T-helper 1 cell (primary cell): ENCODE data around the gene CLCNKB.

ENCODE experiments used
- DNase-seq, 5 donors: peaks; one replicate each; pipeline ENCODE4 v3.0.0-alpha.2; 2012 to 2020

Gene CLCNKB

DNA sequence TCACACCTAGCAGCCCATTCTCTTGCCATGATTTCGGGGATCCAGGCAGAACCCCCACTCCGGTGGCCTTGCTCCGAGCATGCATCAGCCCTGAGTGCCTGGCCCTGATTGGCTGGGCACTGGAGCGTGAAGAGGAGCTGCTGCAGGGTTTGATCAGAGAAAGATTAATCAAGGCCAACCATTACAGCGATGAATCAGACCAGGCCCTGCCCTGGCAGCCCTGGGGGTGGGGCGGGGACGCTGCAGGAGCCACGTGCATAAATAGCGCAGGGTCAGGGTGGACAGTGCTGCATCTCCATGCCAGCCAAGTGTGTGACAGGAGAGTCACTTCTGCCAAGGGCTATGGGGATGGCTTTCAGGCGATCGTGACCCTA is 33.3 kb downstream of the CLCNKB start:
- DNase-seq = no peak

DNA sequence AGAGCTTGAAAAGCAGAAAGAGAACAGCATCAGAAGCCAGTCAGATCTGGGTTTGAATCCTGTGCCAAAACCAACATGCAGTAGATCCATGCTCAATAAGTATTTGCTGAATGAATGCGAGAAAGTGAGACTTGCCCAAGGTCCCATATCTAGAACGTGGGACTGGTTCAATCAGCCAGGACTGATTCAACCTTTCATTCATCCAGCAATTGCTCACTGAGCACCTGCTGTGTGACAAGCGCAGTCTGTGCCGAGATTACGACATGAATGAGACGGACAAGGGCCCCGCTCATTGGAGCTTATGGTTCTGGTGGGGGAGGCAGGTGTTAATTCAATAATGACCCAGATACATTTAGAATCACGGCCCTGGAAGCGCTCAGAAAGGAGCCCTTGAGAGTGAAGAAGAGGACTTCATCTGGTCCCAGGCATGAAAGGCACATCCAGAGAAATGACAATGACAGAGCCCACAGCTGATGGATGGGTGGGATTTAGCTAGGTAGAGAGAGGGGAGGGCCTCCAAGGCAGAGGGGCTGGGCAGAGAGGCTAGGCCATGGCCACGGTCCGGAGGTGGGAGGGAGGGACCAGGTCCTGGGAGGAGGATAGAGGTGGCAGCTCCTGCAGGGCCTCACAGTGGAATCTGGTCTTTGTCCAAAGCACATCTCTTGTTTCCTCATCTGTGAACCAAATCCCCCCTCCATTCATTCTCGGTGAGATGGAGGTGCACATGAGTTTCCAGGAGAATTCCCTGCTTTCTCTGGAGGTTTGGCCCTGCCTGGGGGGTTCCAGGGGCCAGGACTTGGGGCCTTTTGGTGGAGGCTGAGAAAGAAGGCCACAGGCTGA is 34.0 kb downstream of the CLCNKB start:
- DNase-seq = no peak

DNA sequence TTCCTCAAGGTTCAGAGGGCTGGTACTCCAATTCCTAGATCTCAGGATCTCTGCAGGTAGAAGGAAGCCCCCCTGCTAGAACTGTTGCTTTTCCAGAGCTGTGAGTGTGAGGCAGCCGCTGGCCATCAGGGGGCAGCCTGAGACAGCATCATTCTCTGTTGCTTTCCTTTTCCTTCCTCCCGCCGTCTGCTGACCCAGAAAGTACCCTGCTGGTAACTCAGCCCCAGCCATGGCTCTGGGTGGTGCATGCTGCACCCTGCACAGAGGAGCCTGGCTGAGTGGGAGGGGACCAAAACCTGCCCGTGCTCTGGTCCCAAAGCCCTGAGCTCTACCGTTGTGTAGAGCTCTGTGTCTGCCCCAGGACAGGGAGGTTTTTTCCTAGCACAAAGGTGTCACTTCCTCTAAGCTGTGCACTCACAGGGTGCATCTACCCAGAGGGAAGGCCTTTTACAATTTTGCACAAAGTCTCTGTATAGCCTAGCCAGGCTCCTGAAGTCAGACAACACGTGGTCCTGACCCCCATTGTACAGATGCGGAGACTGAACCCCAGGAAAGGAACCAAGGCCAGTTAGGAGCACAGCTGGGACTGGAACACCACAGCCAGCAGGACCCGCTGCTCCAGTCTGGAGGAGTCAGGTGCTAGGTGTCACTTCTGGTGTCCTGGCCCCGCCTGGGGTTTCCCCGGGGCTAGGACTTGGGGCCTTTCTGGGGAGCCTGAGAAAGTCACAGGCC is 35.5 kb downstream of the CLCNKB start:
- DNase-seq = peak; percentile 36 to 73 (median 59)

DNA sequence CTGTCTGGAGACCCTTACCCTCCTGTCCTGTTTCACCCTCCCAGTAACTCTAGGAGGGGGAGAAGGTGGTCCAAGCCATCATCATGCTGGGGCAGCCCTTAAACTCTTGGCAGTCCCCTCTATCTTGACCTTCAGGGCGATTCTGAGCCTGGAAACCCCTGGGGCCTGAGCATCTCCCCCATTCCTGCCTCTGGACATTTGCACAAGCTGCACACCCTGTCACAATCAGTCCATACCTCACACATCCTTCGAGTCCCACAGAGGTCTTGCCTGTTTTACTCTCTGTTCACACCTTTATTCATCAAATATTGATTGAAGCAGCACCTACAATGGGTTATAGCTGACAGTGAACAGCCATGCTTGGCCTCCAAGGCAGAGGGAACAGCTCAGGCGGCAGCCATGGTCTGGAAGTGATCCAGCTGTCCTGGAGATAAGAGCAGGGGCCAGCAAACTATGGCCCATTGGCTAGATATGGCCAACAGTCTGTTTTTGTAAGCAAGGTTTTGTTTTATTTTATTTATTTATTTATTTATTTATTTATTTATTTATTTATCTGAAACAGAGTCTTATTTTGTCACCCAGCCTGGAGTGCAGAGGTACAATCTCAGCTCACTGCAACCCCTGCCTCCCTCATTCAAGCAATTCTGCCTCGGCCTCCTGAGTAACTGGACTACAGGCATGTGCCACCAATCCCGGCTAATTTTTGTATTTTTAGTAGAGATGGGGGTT is 37.0 kb downstream of the CLCNKB start:
- no peak for DNase-seq

DNA sequence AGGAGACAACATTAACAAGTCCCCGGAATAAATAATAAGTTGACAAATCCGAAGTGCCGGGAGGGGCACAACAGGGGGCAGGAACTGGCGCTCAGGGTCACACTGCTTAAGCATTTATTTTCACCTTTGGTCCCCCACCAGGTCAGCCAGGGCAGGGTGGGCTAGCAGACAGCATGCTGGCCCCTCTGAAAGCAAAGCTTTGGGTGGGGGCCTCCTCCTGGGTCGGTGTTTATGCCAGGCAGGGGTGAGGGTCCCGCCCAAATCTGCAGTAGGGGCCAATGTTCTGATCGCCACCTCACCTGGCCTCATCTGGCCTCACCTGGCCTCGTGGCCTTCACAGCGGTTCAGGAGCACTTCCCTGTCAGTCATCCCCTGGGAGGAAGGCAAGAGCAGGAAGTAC is 38.1 kb downstream of the CLCNKB start:
- no peak for DNase-seq

DNA sequence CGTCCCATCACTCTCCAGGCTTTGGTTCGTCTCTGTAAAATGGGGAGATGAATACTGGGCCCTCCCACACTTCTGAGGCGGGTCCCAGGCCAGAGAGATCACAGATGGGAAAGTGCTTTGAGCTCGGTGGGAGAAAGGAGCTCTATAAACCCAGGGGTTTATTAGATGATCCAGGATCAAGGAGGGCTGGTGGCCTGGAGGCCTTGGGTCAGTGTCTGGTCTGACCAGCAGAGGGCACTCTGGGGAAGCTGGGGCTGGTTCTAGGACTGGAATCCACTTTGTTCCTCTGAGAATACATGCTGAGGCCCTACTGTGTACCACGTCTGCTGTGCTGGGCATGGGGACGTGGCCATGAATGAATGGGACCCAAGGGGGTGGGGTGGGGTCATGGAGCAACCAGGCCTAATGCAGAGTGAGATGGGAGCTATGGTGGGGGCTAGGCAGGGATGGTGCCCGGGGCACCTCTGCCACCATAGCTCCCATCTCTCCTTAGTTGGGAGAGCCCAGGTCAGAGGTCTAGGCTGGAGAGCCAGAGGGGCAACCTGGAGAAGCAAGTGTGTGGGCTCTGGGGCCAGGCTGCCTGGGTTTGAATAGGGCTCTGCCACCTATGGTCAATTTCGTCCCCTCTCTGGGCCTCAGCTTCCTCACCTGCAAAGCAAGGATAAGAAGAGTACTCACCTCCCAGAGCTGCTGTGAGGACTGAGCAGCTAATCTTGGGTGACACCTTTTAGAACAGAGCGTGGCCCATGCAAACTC is 38.9 kb downstream of the CLCNKB start:
- peak in 4 of 5 donors; percentile 35 to 50 (median 41) for DNase-seq

DNA sequence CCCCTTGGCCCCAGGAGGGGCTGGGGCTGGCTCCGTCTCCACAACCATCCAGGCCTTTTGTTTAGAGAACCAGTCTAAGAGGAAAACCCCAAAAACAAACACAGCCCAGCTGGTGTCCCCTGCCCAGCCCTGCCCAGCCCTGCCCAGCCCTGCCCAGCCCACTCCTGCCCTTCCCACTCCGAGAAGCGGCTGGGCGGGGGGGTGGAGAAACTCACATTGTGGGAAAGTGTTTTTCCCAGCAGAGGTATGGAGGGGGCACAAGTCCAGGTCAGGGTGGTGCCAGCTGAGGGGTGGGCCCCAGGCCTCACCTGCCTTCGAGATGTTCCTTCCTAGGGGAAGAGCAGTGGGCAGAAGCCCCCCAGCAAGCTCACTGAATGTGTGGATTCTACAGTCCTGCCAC is 39.9 kb downstream of the CLCNKB start:
- DNase-seq = no peak

DNA sequence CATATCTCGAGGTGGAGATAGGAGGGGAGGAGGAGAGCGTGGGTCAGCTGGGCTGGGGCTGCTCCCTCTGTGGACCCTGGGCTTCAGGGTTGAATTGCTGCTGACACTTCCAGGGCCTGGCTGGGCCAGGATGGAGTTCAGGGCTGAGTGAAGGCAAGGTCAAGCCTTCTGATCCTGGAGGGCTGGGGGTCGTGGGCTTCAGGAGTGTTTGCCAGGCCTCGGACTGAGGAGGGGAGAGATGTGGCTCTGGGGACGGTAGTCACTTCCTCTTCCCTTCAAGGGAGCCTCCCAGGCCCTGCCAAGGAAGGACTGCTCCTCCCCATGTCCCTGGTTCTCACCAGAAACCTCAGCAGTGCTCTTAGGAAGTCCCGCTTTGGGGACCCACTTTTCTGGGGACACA is 41.9 kb downstream of the CLCNKB start:
- DNase-seq = no peak

DNA sequence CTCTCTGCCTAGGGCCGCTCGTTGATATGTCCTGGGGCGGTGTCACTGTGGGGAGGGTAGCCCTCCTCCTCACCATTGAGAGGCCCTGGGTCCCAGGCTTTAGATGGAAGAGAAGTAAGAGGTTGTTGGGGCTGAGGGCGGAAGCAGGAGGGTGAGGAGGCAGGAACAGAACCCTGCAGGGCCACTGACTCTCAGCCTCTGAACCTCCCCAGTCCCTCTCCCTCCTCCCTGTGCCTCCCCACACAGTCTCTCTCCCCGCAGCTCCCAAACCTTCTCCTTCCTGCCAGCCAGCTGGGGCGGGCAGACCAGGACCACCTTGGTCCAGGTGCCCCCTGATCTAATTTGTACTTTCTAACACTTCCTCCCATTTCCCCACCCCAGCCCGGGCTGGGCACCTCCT is 44.2 kb downstream of the CLCNKB start:
- no peak for DNase-seq

DNA sequence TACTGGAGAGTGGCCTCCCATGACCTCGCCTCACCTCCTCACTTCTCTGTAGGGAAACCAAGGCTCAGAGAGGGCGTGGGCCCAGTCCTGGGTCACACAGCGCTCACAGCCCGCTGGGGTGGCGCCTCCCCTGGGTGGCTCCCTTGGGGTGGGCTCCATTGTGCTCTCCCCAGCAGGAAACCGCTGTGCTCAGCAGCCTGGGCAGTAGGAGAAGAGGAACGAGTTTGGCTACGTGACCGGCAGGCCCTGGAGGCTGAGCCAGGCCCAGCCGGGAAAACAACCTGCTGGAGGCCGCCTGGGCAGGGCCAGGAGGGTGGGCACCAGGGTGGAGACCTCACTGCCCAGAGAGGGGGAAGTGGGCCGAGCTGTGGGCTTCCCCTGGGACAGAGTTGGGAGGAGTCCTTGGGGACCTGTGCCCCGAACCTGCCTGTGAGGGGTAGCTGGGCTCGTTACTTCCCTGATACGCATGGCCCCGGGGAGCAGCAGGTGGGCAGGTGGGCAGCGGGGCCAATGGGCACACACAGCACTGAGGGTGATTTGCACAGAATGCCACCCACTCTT is 44.8 kb downstream of the CLCNKB start:
- no peak for DNase-seq

DNA sequence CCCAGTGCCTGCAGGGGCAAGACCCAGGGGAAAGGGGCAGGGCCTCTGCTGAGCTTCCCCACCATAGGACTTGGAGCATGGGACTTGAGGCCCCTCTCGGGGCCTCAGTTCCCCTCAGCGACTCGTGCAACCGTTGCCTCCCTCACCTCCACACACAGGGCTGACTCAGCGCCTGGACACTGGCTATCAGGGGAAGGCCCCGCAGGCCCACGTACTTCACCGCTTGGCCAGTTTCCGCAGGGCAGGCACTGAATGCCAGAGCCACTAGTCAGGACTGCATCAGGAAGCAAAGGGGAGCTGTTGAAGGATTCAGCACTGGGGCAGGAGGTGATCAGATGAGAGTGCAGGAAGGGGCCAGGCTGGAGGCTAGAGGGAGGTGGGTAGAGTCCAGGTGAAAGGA is 45.4 kb downstream of the CLCNKB start:
- no peak for DNase-seq

DNA sequence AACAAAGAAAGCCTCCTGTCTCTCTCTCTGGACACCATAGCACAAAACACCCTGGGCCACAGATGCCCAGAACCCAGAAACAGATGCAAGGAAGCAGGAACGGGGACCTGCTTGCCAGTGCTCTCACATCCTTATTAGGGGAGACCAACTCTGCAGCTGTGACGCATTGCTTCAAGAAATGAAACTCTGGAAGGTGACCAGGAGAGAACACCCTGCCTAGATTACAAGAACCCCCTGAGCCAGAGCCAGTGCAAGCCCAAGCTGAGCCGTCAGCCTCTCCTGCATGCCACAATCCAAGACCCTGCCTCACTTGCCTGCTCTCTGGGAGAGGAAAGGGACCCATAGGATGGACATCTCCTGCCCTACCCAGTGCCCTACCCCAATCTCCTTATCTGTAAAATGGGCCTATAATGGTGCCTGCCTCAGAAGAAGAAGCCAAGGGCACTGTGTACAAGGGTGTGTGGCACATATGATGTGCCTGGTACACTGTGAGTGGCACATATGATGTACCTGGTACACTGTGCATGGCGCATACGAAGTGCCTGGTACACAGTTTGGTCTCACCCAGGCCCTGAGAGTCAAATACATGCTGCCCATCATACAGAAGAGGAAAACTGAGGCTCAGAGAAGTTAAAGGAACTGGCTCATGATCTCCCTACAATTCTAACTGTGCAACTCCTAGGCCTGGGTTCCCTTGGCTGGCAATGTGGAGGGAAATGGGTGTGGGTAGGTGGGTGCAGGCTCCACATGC is 46.7 kb downstream of the CLCNKB start:
- no peak for DNase-seq

DNA sequence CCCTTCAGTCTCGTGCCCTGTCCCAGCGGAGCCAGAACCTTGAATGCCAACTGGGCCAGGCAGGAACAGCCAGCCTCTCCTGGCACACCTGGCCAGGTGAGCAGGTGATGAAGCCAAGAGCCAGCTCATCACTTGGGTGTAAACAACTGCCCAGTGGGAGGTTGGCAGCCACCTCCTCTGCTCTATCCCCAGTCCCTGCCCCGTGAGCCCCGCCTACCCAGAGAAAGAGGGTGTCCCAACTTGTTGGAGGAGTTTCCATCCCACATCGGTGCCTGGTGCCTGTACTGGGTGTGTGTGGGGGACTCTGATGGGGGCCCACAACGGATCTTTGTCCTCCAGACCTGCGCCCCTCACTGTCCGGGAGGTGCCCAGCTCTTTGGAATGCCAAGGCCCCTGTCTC is 47.7 kb downstream of the CLCNKB start:
- no peak for DNase-seq

DNA sequence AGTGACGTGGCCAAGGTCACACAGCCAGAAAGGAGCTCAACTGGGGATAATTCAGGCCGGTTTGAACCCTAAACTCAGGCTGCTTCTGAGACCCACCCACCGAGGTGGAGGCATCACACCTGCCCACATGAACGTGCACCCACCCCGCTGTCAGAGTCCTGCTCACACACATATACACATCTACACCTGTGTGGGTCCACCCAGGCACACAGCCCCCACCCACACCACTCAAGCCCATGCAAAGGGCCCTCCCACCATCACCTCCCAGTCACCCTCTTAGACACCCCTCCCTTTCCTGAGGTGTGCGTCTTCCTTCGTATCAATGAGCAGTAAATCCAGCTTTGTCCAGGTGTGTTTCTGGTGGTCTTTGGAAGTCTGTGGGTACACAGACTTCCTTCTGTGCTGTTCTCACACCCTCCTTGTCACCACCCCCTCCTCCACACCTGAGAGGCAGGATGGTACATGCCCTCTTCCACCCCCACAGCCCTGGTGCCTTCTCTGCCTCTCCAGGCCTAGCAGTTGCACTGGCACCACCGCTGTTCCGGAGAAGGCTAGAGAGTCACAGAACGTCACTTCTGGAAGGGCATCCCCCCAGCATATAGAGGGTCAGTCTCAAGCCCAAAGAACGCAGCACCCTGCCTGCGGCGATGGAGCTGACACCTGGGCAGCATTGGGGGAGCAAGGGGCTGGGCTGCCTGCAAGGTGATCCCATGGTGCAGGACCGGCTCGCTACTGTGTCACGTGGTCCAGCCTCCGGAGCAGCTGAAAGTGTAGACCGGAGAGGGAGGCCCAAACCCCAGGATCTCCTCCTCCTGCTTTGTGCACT is 48.7 kb downstream of the CLCNKB start:
- no peak for DNase-seq

DNA sequence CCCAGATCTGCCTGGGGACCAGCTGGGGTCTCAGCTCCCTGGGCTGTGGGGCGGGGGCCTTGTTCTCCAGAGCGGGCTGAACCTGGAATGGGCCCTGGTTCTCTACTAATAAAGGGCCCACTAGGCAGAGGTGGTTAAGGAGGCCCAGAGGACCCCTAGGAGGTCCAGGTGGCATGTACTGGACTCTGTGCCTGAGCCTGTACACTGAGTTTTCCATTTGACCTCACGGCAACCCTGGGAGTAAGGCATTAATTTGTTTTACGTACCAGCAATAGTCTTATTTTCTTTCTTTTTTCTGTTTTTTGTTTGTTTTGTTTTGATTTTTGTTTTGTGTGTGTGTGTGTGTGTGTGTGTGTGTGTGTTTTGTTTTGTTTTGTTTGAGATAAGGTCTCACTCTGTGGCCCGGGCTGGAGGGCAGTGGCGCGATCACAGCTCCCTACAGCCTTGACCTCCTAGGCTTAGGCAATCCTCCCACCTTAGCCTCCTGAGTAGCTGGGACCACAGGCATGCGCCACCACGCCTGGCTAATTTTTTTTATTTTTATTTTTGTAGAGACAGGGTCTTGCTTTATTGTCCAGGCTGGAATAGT is 49.4 kb downstream of the CLCNKB start:
- no peak for DNase-seq

DNA sequence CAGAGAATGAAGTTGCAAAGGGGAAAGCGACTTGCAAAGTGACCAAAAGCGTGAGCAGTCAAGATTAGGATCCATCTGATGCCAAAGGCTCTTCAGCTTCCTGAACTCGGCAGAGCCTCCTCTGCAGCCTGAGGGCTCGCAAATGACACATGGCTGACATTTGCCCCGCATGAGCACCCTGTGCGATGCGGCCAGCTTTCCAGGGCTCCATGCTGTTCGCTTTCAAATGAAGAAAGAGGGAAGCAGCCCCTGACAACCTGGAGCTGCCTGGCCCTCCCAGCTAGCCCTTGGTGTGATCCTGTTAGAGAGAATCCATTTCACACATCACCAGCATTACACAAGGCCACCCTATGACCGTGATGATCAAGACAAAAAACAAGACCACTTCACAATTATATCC is 50.0 kb downstream of the CLCNKB start:
- no peak for DNase-seq

DNA sequence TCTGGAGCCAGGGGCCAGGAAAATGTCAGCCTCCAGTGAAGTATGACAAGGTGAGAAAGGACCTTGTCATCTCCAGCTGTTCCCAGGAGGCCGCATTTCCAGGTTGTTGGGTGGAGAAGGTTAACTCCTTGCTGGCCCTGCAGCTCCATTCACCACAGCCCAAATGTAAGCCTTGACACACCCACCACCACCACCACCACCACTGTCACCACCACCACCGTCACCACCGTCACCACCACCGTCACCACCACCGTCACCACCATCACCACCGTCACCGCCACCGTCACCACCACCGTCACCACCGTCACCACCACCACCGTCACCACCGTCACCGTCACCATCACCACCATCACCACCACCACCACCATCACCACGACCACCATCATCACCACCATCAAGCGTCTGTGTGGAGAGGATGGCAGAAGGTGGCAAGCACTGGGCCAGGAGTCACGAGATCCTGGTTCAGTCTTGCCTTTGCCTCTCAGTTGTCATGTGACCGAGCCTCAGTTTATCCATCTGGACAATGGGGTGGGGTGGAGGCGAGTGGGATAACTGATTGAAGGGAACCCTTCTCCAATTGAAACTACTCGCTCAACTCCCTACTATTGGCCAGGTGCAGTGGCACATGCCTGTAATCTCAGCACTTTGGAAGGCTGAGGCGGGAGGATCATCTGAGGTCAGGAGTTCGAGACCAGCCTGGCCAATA is 51.0 kb downstream of the CLCNKB start:
- no peak for DNase-seq

DNA sequence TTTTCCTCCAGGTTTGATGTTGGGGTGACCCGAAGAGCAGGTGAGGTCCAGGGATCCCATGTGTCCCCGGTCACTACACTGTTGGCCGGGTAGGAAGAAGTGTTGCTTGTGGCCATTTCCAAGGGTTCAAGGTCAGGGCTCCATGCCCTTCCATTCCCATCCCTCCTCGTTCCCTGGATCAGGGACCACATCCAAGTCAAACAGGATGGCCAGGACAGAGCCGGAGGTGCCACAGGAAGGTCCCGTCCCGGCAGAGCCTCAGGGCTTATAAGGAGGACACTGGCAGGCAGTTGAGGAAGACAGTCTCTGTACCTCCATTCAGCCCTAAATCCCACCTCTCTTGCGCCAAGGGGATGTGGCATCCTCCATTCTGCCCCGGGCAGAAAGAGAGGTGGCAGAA is 51.9 kb downstream of the CLCNKB start:
- DNase-seq = no peak

DNA sequence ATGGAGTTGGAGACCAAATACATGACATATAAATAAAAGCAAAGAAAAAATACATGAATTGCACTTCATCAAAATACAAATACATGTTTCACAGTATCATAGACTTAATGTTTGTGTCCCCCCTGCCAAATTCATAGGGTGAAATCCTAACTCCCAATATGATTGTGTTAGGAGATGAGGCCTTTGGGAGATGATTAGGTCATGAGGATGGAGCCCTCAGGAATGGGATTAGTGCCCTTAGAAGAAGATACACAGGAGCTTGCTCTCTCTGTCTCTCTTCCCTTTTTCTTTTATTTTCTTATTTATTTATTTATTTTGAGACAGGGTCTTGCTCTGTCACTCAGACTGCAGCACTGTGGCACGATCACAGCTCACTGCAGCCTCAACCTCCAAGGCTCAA is 55.8 kb downstream of the CLCNKB start:
- no peak for DNase-seq

DNA sequence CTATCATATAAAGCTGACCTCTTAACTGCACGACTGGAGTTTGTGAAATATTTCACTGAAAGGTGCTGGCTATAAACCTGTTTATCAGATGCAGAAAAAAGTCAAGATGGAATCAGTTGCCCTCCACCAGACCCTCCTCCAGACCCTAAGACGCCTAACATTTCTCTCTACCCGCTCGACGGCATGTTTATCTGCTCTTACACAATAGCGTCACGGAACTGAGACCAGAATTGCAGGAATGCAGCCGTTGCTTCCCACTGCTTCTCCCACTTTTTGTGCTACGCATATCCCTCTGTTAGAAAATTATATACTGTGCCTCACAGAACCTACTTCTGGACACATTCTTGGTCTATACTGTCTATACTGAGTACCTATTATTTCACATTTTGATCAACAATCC is 58.0 kb downstream of the CLCNKB start:
- no peak for DNase-seq
